ENCODE measurements around the gene CNTNAP2. TPM values are rescaled to one million over a fixed set of nuclear protein-coding genes. Genes with fewer than 3 reads are reported as not detected.

Gene CNTNAP2
- total and polyA plus RNA-seq, 3 donors from 2014 or later, result 4.3 to 6.1 (median 4.4) TPM

DNA sequence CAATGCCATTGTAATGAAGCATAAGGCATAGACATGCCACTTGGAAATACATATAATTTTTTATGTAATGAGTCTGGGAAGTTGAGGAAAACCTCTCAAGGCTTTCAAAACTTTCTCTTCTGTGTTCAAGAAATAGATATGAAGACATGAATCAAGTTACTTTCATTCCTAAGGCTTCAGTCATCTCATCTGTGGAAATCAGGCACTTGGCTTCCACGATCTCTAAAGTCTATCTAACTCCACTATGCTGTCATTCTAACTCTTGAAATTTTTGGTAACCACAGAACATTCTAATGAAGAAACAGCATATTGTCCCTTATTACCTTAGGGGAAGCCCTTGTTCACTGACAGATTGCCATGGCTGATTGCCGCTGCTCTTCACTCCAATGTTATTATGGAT is 242.6 kb downstream of the CNTNAP2 start:
- no peaks in the 10 kb centered on the region for H3K27me3 ChIP-seq
- H3K9me3 ChIP-seq, result no peaks in the 10 kb centered on the region
- H3K4me3 ChIP-seq, result no peak overlapping the region
- intact Hi-C loops (cut with DNase I; ENCODE audit: low total_unique reads), result no loop called here
- H3K27ac ChIP-seq, result no peak overlapping the region
- 92 to 97% methylated on average over 2 of the region's 2 CpGs for WGBS, 2 donors
- DNase-seq, result no peak
- H3K4me1 ChIP-seq, result no peaks in the 10 kb centered on the region
- no peak for TF ChIP-seq POLR2A (IDR thresholded peaks at IDR 0.05)
- TF ChIP-seq, protein P1, sequence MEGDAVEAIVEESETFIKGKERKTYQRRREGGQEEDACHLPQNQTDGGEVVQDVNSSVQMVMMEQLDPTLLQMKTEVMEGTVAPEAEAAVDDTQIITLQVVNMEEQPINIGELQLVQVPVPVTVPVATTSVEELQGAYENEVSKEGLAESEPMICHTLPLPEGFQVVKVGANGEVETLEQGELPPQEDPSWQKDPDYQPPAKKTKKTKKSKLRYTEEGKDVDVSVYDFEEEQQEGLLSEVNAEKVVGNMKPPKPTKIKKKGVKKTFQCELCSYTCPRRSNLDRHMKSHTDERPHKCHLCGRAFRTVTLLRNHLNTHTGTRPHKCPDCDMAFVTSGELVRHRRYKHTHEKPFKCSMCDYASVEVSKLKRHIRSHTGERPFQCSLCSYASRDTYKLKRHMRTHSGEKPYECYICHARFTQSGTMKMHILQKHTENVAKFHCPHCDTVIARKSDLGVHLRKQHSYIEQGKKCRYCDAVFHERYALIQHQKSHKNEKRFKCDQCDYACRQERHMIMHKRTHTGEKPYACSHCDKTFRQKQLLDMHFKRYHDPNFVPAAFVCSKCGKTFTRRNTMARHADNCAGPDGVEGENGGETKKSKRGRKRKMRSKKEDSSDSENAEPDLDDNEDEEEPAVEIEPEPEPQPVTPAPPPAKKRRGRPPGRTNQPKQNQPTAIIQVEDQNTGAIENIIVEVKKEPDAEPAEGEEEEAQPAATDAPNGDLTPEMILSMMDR (IDR thresholded peaks at IDR 0.05), result no peak
- no peaks in the 10 kb centered on the region for H3K36me3 ChIP-seq (ENCODE audit: low read depth, missing control alignments)

DNA sequence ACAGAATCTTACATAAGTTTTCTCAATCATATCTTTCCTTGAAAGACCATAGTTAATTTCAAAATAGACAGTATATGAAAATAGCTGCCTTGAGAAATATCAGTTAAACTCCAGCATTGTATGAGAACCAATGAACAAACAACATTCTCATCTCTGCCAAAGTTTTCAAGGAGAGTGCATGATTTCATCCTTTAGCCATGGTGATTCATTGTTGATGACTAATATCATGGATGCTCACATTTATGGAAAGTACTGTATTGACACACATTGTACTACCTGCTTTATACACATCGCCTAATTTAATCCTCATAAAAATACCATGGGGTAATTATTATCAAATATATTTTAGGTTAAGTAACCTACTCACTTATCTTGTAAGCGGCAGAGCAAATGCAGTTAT is 250.3 kb downstream of the CNTNAP2 start:
- DNase-seq, result no peak
- H3K9me3 ChIP-seq, result no peaks in the 10 kb centered on the region
- H3K4me3 ChIP-seq, result no peak overlapping the region
- H3K27ac ChIP-seq, result no peak overlapping the region
- no peaks in the 10 kb centered on the region for H3K27me3 ChIP-seq
- TF ChIP-seq, protein P1 (IDR thresholded peaks at IDR 0.05), result no peak
- TF ChIP-seq POLR2A (IDR thresholded peaks at IDR 0.05), result no peak
- intact Hi-C loops (cut with DNase I; ENCODE audit: low total_unique reads), result no loop called here
- H3K36me3 ChIP-seq (ENCODE audit: low read depth, missing control alignments), result no peaks in the 10 kb centered on the region
- WGBS, 2 donors, result 85 to 91% methylated on average over 2 of the region's 2 CpGs
- H3K4me1 ChIP-seq, result no peaks in the 10 kb centered on the region

DNA sequence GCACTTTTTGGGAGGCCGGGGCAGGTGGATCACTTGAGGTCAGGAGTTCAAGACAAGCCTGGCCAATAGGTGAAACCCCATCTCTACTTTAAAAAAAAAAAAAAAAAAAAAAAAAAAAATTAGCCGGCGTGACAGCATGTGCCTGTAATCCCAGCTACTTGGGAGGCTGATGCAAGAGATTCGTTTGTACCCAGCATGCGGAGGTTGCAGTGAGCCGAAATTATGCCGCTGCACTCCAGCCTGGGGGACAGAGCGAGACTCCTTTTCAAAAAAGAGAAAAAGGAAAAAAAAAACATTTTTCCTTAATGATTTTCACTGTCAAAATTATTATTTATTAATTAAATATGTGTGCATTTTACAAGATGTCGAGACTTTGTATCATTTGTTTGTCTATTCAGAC is 253.6 kb downstream of the CNTNAP2 start:
- no peak for DNase-seq
- TF ChIP-seq, protein P1 (IDR thresholded peaks at IDR 0.05), result no peak
- no peak for TF ChIP-seq POLR2A (IDR thresholded peaks at IDR 0.05)
- Histone ChIP-seq H3K27ac (no peak overlapping the region), H3K9me3 (no peaks in the 10 kb centered on the region), H3K27me3 (no peaks in the 10 kb centered on the region), H3K4me3 (no peak overlapping the region), H3K36me3 (ENCODE audit: low read depth, missing control alignments) (no peaks in the 10 kb centered on the region), H3K4me1 (no peaks in the 10 kb centered on the region)
- 90 to 91% methylated on average over 9 of the region's 9 CpGs for WGBS, 2 donors
- intact Hi-C loops (cut with DNase I; ENCODE audit: low total_unique reads), result no loop called here

DNA sequence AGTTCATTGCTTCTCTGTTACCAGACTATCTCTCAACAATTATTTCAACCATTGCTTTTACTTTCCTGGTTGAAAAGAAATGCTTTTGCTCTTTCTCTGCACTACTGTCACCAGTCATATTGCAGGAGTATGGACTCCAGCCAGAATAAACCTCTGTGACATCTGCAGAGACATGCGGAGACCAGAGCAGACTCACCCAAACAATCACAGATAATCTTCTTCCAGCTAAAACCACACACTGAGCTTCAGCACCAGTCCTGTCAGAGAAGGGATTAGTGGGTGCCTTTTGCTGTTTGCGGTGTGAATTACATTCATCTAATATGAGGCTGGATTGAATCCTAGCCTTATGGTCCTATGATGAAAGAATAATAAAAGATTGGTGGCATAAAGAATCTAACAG is 258.6 kb downstream of the CNTNAP2 start:
- intact Hi-C loops (cut with DNase I; ENCODE audit: low total_unique reads), result no loop called here
- TF ChIP-seq, protein P1 (IDR thresholded peaks at IDR 0.05), result no peak
- no peak for TF ChIP-seq POLR2A (IDR thresholded peaks at IDR 0.05)
- WGBS, 2 donors, result 64 to 68% methylated on average over 2 of the region's 2 CpGs
- no peak for DNase-seq
- Histone ChIP-seq H3K4me1 (no peaks in the 10 kb centered on the region), H3K27ac (no peak overlapping the region), H3K9me3 (no peaks in the 10 kb centered on the region), H3K4me3 (no peak overlapping the region), H3K27me3 (no peaks in the 10 kb centered on the region), H3K36me3 (ENCODE audit: low read depth, missing control alignments) (no peaks in the 10 kb centered on the region)

DNA sequence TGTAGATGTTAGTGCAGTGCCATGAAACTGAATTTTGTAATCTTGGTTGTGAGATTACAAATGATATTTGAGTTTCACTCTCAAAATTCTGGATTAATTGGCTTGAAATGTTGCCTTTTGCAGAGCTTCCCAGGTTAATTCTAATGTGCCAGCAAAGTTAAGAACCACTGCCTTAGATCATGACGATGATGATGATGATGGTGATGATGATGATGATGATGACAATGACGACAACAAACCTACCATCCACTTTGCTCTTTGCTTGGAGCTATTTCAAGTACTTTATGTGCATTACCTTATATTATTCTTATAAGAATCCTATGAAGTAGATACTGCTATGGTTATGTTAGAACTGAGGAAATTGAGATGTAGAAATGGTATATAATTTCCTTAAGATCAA is 261.6 kb downstream of the CNTNAP2 start:
- H3K27me3 ChIP-seq, result no peaks in the 10 kb centered on the region
- intact Hi-C loops (cut with DNase I; ENCODE audit: low total_unique reads), result no loop called here
- H3K9me3 ChIP-seq, result no peaks in the 10 kb centered on the region
- TF ChIP-seq, protein P1 (IDR thresholded peaks at IDR 0.05), result no peak
- TF ChIP-seq POLR2A (IDR thresholded peaks at IDR 0.05), result no peak
- no peaks in the 10 kb centered on the region for H3K4me1 ChIP-seq
- DNase-seq, result no peak
- WGBS, 2 donors, result 91 to 93% methylated on average over 2 of the region's 2 CpGs
- no peak overlapping the region for H3K27ac ChIP-seq
- H3K36me3 ChIP-seq (ENCODE audit: low read depth, missing control alignments), result no peaks in the 10 kb centered on the region
- H3K4me3 ChIP-seq, result no peak overlapping the region

Measured in testis (tissue), 3 donors.